HG03575 (cell line): ENCODE results near the gene MIOX.

ENCODE experiments used
- ATAC-seq: cut with Tn5 transposase; IDR thresholded peaks from one replicate; pipeline ENCODE4 v1.9.1; 2021; ENCODE audit not compliant: unreplicated experiment, insufficient number of reproducible peaks, low FRiP score; ENCODE audit errors: extremely low read depth

Gene MIOX

GRCh38 chr22:50470491-50470890 lies 16.2 kb upstream of the MIOX start:
- ATAC-seq, result no peak

- ATAC-seq, result no peak
Observed at GRCh38 chr22:50471197-50471847, 15.3 kb upstream of the MIOX start.

GRCh38 chr22:50471962-50472361 lies 14.7 kb upstream of the MIOX start:
- ATAC-seq, result no peak

GRCh38 chr22:50473088-50473487 lies 13.6 kb upstream of the MIOX start:
- no peak for ATAC-seq

GRCh38 chr22:50473855-50474671 lies 12.6 kb upstream of the MIOX start:
- ATAC-seq, result no peak

GRCh38 chr22:50474710-50475651 lies 11.7 kb upstream of the MIOX start, which contains the start of gene SBF1:
SBF1 (minus strand) TSS chr22:50475035; CDS start chr22:50474840, 195 bp downstream.
- no peak for ATAC-seq

- no peak for ATAC-seq
Observed at GRCh38 chr22:50475652-50476002, 11.0 kb upstream of the MIOX start.

- no peak for ATAC-seq
Observed at GRCh38 chr22:50476868-50477267, 9.8 kb upstream of the MIOX start.

- no peak for ATAC-seq
Observed at GRCh38 chr22:50477923-50478322, 8.7 kb upstream of the MIOX start.

GRCh38 chr22:50479721-50480120 lies 6.9 kb upstream of the MIOX start:
- no peak for ATAC-seq

- no peak for ATAC-seq
Observed at GRCh38 chr22:50481045-50481439, 5.6 kb upstream of the MIOX start.

- no peak for ATAC-seq
Observed at GRCh38 chr22:50481440-50482106, 5.1 kb upstream of the MIOX start, which contains the start of gene ADM2. ADM2 (plus strand) TSS chr22:50481543; CDS start chr22:50481848, 305 bp downstream.

GRCh38 chr22:50482107-50483074 lies 4.3 kb upstream of the MIOX start:
- ATAC-seq, result no peak

- no peak for ATAC-seq
Observed at GRCh38 chr22:50483106-50483505, 3.6 kb upstream of the MIOX start.

- ATAC-seq, result no peak
Observed at GRCh38 chr22:50483556-50483955, 3.1 kb upstream of the MIOX start.

GRCh38 chr22:50483977-50484853 lies 2.4 kb upstream of the MIOX start:
- no peak for ATAC-seq
